Fibroblast of lung (primary cell): ENCODE data around the gene IL26.

Experiments used
- EZH2 ChIP-seq: IDR thresholded peaks from 2 replicates; pipeline ENCODE4 v1.5.1; 2012; ENCODE audit warnings: low read length, control low read depth, mild to moderate bottlenecking; ENCODE audit errors: missing control alignments
- TF ChIP-seq, protein P1 (sequence below), 2 donors: IDR thresholded peaks in 1 of 2; conservative IDR thresholded peaks in 1 of 2; 1 replicate in 1 of 2; 2 replicates in 1 of 2; pipeline ENCODE4 v1.5.1; 2011 to 2012; ENCODE audit warnings: low read length in 2 of 2, control low read depth in 1 of 2, inconsistent platforms in 1 of 2, low read depth in 1 of 2, mild to moderate bottlenecking in 1 of 2

DNA sequence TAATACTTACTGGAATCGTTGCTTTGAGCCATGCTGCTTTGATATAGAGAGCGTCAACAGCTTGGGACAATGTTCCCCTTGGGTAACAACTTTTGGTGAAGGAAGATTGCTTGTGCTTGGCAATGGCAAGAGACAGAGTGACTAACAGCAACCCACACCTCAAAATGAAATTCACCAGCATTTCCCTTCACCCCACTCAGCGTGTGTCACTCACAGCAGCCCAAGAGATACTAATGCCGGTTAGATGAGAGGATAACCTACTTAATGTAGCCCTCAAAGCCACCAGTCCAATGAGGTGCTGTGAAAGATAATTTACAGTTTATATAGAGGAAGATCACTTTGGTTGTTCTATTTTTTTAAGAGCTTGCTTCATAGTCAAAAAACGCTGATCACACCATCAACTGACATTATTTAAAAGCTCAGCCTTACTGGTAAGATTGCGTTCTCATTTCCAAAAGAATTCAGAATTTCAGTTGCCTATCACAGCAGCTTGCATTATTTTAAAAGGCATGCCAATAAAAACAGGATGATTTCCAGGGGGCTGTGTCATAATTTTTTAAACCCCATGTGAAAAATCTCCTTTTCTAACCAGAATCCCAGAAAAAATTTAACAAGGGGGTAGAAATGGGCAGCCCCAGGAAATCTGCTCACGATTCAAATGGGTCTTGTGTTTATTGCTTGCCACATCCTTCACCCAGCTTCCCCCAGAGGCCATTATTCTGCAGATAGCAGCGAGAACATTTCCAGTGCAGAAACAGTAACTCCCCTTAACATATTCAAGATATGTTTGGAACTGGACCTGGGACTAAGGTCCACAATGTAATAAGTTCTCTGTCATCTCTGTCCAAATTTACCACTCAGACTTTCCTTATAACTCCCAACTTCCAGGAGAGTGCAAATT is at the start of gene IL26:
- TF ChIP-seq, protein P1, sequence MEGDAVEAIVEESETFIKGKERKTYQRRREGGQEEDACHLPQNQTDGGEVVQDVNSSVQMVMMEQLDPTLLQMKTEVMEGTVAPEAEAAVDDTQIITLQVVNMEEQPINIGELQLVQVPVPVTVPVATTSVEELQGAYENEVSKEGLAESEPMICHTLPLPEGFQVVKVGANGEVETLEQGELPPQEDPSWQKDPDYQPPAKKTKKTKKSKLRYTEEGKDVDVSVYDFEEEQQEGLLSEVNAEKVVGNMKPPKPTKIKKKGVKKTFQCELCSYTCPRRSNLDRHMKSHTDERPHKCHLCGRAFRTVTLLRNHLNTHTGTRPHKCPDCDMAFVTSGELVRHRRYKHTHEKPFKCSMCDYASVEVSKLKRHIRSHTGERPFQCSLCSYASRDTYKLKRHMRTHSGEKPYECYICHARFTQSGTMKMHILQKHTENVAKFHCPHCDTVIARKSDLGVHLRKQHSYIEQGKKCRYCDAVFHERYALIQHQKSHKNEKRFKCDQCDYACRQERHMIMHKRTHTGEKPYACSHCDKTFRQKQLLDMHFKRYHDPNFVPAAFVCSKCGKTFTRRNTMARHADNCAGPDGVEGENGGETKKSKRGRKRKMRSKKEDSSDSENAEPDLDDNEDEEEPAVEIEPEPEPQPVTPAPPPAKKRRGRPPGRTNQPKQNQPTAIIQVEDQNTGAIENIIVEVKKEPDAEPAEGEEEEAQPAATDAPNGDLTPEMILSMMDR (conservative IDR thresholded peaks at IDR 0.05 in 1 of 2, IDR thresholded peaks at IDR 0.05 in 1 of 2; ENCODE audit: low read depth in 1 of 2, low read length in 2 of 2), result no peak
- no peak for TF ChIP-seq EZH2
